GM19395 (cell line): ENCODE results near the gene PPCDC.
"Not testable (repeated sequence)": the region's sequence is repeated elsewhere in the genome, so short reads cannot be mapped to it uniquely, and the experiment has no call there.

Experiments
- ATAC-seq: cut with Tn5 transposase; IDR thresholded peaks from one replicate; pipeline ENCODE4 v1.9.1; 2021; ENCODE audit warnings: mild to moderate bottlenecking, moderate library complexity; ENCODE audit not compliant: unreplicated experiment

PPCDC gene

GRCh38 chr15:75065851-75066509, 42.6 kb downstream of the PPCDC start:
- ATAC-seq, result no peak

GRCh38 chr15:75067123-75067830, 43.9 kb downstream of the PPCDC start:
- ATAC-seq, result no peak

GRCh38 chr15:75068748-75069147, 45.4 kb downstream of the PPCDC start:
- no peak for ATAC-seq

GRCh38 chr15:75069301-75069925, 46.0 kb downstream of the PPCDC start:
- ATAC-seq, result peak; percentile 78

- ATAC-seq, result no peak
Observed at GRCh38 chr15:75070674-75071073, 47.3 kb downstream of the PPCDC start.

GRCh38 chr15:75073197-75073596, 49.8 kb downstream of the PPCDC start:
- ATAC-seq, result no peak

GRCh38 chr15:75076277-75076676, 52.9 kb downstream of the PPCDC start:
- ATAC-seq, result no peak

GRCh38 chr15:75077551-75077961, 54.2 kb downstream of the PPCDC start:
- ATAC-seq, result not testable (repeated sequence)

- ATAC-seq, result no peak
Observed at GRCh38 chr15:75081150-75081549, 57.8 kb downstream of the PPCDC start.

GRCh38 chr15:75082689-75083088, 59.3 kb downstream of the PPCDC start:
- ATAC-seq, result no peak

- not testable (repeated sequence) for ATAC-seq
Observed at GRCh38 chr15:75085708-75086107, 62.3 kb downstream of the PPCDC start.

GRCh38 chr15:75089456-75090387, 66.3 kb downstream of the PPCDC start:
- ATAC-seq, result no peak

GRCh38 chr15:75090388-75090734, 67.0 kb downstream of the PPCDC start:
- ATAC-seq, result no peak

- ATAC-seq, result no peak
Observed at GRCh38 chr15:75091814-75092213, 68.4 kb downstream of the PPCDC start.

GRCh38 chr15:75094961-75095478, 71.6 kb downstream of the PPCDC start:
- ATAC-seq, result peak; percentile 54

GRCh38 chr15:75095594-75095993, 72.2 kb downstream of the PPCDC start:
- ATAC-seq, result peak; percentile 59

GRCh38 chr15:75097939-75098338, 74.5 kb downstream of the PPCDC start:
- ATAC-seq, result no peak

- no peak for ATAC-seq
Observed at GRCh38 chr15:75098404-75098803, 75.0 kb downstream of the PPCDC start.
